ENCODE results near the gene ERF.
A peak's percentile ranks its signal among the peaks of the same experiment; 100 is the strongest.

ERF gene

DNA sequence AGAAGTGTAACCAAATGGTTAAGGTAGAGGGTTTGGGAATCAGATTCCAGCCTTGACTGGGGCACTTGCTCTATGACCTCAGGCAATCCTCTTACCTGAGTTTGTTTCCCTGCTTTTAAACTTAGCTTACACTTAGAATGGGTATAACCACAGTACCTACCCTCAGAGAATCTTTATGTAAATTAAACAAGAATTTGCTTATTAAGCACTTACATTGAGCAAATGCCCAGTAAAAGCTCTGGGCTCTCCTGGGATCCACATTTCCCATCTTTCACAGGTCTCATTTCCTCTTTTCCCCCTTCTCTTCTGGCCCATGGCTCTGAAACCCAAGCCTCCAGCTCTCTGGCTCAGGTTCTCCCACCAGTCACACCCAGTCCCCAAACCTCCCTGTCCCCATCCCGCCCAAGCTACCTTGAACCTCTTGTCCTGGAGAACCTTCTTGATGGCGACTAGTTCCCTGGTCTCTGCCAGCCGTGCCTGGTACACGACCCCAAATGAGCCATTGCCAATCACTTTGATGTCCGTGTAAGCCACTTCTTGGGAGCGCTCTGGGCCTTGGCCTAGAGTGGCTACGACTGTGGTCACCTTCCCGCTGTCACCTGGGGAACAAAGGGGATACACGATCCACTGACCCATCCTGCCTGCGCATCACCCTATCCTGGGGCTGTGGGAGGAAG, 15.2 kb downstream of the ERF start:
- DNase-seq (ENCODE audit: low read depth): no peak

DNA sequence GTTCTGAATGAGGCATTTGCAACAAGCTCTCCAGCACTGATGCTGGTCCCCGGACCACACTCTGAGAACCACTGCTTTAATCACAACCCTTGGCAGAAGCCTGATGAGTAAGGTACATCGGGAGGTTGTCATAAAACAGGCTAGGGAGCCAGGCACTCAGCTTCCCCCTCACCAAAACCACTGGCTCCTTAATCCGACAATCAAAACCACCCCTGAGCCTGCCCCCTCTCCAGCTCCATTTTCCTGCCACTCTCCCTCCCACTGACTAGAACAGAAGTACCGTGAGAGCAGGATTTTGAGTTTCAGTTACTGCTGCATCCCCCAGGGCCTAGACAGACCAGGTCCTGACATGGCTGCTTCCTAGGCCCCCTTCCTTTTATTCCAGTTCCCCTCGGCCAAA, 19.7 kb downstream of the ERF start:
- no peak for DNase-seq (ENCODE audit: low read depth)

DNA sequence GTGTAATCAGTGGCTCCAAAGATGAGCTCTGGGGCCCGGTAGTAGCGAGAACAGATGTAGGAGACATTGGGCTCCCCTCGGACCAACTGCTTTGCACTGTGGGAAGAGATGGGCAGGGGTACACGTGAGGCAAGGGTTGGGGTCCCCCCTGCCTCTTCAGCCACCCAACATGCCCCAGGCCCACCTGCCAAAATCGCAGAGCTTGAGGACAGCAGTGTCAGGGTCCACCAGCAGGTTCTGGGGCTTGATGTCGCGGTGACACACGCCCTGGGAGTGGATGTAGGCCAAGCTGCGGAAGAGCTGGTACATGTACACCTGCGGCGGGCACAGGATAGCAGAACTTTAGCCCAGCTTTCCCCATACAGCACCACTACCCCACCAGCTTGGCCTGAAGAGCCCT, 20.6 kb downstream of the ERF start:
- no peak for DNase-seq (ENCODE audit: low read depth)

DNA sequence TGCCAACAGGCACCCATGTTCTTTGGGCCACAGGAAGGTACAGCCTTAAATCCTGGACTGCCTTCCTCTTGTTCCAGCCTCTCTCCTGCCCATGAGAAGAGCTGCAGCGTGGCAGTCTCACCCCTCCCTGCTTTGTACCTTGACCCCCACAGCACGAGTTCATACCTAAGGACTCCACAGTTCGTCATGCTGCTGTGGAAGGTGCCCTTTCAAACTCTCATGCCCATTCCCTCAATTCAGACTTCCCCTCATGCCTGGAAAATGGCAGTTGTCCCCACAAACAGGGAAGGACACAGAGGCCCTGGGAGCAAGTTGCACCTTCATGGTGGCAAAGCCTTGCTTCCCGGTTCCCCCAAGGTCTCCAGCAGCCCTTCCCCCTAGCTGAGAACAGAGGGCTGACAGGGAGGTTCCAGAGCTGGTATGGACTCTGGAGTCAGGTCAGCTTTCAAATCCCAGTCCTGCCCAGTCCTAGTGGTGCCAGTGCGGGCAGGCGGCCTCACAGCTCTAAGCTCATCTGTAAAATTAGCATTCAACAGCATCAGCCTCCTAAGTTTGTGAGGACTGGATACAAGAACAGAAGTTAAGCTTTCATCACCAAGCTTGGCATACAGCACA, 21.1 kb downstream of the ERF start:
- no peak for DNase-seq (ENCODE audit: low read depth)

DNA sequence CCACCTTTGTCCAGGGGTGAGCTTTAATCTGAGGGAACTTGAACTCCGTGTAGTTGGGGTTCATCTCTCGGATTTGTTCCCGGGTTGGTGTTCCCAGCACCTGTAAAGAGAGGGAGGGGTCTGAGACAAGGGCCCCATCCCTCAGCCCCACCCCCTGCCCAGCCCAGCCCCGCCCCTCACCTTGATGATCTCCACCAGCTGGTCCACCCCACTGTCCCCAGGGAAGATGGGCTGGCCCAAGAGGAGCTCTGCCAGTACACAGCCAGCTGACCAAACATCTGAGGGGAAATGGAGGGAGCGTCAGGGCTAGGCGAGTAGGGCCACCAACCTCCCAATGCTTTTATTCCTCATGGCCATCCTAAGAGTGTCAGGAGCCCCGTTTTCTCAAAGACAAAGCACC, 21.8 kb downstream of the ERF start:
- no peak for DNase-seq (ENCODE audit: low read depth)

DNA sequence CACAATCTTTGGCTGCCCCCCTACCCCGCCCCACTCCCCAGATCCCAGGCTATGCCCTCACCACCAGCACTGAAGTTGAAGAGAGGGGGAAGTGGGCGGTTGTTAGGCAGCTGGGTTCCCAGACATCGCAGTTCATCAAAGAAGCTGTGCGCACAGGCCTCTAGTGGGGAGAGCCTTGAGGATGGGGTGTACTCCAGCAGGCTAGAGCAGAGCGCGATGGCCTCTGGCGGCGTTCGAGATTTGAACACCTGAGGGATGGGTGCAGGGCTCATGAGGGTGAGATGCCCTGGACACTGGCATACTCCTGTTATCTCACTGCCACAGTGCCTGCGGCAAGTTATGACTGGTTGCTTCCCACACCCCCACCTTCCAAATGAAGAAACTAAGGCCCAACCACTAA, 22.5 kb downstream of the ERF start:
- no peak for DNase-seq (ENCODE audit: low read depth)

DNA sequence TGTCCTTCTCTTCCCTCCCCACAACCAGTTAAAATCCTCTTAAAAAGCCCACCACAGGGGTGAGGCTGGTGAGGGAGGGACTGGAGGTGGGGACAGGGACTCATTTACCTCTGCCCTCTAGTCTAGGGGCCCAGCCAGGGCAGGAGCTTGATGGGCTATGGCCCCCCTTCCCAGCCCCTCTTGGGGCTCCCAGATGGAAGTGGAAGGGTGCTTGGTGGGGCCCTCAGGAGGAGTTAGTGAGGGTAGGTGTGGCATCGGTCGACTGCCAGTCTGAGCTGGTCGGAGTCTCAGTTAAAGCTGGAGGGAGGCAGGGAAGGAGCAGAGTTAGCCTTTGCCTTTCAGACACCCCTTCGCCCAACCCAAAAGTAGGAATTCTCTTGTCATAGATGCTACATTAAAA, 24.4 kb downstream of the ERF start:
- DNase-seq (ENCODE audit: low read depth): no peak

DNA sequence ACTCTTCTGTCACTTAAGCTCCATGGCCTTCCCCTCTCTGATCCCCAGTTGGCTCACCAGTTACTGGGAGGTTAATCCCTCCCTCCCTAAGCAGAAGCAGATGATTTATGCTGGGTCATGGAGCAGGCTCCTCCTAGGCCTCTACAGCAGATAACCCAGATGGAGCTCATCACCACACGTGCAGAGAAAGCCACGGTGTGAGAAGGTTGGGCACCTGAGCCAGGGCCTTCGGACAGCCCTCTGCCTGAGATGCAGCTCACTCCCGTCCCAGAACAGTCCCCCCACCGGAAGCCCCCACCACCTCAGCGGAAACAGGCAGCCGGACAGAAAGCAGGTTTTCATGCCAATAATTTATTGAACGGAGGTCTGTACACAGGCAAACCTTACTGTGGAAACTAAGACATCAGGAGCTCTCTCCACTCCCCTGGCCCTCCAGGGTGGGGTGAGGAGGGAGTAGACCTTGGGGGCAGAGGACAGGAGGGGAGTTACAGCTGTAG, 25.0 kb downstream of the ERF start:
- no peak for DNase-seq (ENCODE audit: low read depth)

DNA sequence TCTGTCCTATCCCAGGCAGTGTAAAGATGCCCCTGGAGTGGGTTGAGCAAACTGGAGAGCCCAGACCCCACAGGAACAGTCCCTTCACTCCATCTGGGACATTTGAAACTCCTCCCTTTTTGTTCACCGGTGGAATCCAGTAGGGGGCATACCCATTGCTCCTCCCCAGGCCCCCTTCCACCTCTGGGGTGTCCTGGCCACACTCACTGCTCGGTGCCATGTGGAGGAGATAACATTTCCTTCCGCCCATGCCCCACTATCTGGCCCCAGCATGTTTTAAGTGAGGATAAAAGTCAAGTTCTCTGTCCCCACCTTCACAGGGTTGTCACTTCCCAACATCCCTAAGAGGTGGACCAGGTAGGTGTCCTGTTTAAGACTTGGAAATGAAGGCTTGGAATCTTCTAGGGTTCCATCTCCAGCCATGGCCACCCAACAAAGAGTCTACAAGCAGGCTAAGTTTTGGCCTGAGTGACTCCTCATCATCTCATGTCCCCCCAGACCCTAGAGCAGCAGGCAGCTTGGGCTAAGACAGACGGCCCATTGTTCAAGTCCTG, 25.6 kb downstream of the ERF start:
- no peak for DNase-seq (ENCODE audit: low read depth)

DNA sequence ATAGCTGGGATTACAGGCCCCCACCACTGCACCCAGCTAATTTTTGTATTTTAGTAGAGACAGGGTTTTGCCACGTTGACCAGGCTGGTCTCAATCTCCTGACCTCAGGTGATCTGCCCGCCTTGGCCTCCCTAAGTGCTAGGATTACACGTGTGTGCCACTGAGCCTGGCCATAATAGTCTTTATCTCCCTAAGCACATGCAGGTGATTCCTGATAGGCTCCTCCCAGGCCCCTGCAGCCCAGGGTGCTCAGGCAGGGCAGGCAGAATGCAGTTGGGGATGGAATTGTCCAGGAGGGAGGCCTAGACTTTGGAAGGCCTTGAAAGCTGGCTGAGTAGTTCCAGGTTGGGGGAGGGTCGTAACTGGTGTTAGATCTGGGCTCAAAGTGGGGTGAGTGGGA, 26.3 kb downstream of the ERF start:
- no peak for DNase-seq (ENCODE audit: low read depth)

DNA sequence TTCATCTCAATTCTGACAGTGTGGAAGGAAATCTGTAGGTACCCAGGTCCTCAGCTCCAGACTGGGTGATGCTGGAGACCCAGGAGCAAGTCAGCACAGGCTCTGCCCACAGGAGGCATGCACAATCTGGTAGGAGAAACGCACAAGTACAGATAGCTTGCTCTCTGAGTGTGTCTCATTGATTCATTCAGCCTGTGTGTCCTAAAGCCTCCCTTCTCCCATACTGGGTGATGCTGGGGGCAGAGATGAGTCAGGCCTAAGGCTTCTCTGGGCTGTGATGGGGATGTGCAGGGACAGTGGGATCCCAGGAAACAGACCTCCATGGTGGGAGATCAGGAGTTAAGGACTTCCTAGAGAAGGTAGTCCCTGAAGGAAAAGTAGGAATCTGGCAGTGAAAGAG, 28.0 kb downstream of the ERF start:
- no peak for DNase-seq (ENCODE audit: low read depth)

DNA sequence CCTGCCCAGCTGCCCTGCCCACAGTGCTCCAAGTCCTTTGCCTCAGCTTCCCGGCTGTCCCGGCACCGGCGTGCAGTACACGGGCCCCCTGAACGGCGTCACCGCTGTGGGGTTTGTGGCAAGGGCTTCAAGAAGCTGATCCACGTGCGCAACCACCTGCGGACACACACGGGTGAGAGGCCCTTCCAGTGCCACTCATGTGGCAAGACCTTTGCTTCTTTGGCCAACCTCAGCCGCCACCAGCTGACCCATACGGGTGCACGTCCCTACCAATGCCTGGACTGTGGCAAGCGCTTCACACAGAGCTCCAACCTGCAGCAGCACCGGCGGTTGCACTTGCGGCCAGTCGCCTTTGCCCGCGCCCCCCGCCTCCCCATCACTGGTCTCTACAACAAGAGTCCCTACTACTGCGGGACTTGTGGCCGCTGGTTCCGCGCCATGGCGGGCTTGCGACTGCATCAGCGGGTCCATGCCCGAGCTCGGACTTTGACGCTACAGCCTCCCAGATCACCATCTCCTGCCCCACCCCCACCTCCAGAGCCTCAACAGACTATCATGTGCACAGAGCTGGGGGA, 29.1 kb downstream of the ERF start:
- no peak for DNase-seq (ENCODE audit: low read depth)

DNA sequence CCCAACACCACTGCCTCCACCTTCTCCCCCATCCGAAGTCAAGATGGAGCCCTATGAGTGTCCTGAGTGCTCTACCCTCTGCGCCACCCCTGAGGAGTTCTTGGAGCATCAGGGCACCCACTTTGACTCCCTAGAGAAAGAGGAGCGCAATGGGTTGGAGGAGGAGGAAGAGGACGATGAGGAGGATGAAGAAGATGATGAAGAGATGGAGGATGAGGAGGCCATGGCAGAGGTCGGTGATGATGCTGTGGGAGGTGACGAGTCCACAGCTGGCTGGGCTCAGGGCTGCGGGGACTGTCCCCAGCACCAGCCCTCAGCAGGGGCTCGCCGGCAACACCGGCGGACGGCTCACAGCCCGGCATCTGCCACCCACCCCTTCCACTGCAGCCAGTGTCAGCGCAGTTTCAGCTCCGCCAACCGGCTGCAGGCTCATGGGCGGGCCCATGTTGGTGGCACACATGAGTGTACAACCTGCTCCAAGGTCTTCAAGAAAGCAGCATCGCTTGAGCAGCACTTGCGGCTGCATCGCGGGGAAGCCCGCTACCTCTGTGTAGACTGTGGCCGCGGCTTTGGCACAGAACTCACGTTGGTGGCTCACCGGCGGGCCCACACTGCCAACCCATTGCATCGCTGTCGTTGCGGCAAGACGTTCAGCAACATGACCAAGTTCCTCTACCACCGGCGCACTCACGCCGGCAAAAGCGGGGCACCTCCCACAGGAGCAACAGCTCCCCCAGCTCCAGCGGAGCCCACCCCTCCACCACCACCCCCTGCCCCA, 29.8 kb downstream of the ERF start:
- no peak for DNase-seq (ENCODE audit: low read depth)

DNA sequence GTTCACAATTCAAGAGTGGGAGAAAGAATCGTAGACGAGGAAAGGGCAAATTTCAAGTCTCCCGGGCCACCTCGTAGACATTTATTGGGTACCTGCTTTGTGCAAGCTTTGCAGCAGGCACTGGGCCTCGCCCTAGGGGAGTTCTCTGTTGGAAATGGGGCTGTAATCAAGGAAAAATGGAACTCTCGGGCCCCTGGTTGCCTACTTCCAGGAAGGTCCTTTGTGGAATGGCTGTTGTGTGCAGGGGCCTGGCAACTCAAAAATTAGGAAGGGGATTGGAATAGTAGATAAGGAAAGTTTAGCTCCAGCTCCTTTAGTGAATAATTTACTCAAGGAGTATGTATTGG, 34.2 kb downstream of the ERF start:
- DNase-seq (ENCODE audit: low read depth): no peak

DNA sequence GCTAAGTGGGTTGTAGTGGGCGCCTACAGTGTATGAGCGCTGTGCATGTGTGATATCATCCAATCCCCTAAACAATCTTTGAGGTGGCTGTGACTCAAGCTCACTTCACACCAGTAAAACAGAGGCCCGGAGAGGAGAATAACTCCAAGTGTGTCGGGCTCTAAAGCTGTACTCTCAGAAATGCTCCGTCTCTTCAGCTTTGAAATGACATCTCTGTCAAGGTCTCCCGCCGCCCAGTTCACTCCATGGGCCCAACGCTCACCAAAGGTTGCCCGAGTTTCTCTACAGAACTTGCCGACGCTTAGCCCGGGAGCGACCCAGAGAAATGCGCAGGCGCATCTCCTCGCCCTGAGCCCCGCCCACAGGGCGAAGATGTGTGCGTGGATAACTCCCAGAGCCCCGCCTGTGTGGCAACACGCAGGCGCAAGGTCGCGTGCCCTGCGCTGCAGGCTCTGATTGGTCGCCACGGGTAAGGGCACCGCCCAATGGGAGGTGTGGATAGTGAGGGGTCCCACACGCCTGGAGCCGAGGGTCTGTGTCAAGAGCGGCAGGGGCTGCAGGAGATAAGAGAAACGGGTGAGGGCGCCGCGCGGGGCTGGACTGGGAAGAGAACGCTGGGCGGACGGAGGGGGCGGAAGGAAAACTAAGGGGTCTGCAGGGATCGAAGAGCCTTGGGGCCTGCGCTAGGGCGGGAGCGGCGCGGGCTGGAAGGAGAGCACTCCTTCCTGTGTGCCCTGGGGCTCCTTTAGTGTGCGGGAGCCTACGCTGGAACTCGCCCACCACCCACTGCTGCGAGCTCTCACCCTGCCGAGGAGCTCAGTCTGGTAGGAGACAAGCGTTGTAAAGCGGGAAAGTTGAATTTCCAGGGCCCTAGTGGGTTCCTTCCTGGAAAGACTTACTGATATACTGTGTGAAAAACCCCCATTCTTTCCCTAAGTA, 34.8 kb downstream of the ERF start, which contains the start of gene ZNF526:
TSS of gene ZNF526 (plus strand) at position 501 of the 939 bp plus-strand sequence. CDS start 4,092 bp downstream, outside the sequence.
- peak; percentile 94 for DNase-seq (ENCODE audit: low read depth)

DNA sequence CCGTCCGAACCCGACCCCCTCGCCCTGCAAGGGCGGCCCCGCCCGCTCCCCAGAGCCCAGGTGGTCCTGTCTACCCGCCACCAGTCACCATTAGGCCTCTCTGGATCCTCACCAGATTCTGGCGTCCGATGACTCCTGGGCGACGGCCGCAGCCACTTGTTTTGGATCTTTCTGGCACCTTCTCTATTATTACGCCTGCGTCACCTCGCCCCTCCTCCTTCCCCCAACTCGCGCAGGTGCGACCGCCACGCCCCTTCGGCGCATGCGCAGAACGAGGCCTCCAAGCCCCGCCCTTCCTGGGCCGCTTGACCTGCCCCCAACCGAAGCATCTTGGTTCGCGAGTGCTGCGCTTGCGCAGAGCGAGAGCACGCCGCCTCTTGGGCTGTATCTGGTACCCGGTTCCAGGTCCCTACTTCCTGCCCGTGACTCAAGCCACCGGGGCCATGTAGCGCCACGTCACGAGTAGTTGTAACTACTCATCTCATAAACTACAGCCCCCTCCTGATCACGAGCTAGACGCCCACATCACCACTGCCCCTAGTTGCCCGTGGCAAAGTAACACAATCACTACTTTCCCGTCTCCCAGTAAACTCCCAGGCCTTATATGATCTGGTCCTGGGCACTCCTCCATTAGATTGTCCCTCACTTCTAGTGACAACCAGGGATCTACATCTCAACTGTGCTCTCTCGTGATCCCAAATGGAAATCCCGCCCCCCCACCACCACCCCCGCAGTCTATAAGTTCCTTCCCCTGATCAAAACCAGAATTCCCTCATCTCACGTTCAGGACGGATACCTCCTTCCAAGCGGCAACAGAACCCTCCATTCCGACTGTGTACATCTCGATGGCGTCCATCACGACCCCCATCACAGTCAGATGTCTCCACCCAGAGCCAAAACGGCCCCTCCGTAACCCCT, 37.1 kb downstream of the ERF start, which contains the start of gene DEDD2:
TSS of gene DEDD2 (minus strand) at position 158 of the 918 bp plus-strand sequence. CDS start 670 bp downstream, outside the sequence.
- peak; percentile 100 for DNase-seq (ENCODE audit: low read depth)

DNA sequence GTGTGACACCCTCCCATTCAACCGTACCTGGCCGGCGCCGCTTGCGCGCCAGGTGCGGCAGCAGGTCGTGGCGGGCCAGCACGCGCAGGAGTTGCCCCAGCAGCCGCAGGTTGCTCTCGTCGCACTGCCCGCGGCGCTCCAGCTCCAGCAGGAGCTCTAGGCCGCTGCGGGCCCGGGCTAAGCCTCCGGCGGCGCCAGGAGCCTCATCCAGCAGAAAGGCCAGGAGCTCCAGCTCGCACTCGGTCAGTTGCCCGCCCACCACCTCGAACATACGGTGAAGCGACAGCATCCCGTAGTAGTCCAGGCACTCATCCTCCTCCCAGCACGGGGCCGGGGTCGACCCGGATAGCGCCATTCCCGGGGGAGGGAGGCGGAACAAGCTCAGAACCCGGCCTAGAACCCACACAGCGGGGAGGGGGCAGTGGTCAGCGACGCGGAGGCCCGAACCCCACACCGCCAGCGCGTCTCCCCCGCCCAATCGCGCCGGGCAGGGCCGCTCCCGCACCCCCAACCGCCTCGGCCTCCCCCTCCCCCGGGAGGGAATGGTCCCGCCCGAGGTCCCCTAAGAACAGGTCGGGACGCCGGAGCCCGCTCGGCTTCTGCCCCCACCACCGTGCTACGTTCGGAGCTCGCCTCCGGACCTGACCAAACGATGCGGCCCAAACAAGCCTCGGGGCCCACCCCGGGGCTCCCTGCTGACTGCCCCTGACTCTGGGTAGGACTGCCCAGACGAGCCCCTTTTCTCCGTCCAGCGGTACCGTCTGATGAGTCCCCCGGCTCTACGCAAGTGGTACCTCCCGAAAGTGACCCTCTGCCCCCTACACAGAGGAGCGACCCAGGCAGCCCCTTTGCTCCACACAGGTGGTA, 38.0 kb downstream of the ERF start:
- DNase-seq (ENCODE audit: low read depth): no peak

DNA sequence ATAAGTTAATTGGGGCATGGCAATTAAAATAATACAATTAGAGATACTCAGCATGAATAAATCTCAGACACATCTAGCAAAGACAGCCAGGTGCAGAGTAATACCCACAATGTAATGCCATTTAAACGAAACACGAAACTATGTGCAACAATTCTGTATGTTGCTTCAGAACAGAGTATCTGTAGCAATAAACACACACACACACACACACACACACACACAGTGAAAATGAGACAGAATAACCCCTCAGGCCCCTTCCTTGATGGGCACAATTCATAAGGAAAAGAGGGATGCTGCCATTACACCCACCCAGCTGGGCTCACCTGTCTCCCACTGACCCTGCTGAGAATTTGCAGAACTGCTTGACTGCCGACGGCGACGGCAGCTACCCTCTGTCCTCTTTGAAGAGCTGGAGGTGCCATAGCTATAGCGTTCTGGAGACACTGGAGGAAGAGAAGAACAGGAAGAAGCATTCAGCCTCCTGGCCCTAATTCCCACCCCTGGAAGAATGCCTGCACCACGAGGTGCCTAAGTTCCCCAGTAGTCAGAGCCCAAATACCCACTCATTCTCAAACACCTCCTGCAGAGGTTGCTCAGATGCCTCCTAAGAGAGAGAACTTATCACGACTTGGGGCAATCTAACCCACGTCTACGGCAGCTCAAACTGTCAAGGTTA, 40.0 kb downstream of the ERF start:
- no peak for DNase-seq (ENCODE audit: low read depth)

DNA sequence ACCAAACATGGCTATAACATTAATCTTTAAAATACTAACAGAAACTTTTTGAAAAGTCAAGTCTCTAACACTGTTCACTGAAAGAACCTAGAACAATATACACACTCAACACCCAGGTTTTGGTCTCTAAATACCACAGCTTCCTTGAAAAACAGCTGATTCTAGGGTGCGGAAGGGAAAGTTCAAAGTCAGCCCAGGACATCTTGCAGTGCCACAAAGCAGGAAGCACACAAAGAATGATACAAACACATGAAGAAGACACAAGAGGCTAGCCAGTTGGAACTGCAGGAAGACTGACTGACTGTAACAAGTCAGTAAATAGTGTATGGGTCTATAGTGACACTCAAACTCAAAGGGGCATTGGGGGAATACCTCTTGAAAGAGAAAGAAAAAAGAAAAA, 42.0 kb downstream of the ERF start:
- no peak for DNase-seq (ENCODE audit: low read depth)

Measured in stimulated activated CD8-positive, alpha-beta memory T cell treated with anti-CD3 and anti-CD28 coated beads, Interleukin-12 subunit alpha, Interleukin-12 subunit beta, amount 100 ng/mL, for 4 hours (primary cell).